SK-N-SH treated with all-trans-retinoic acid at 6 μM for 48 hours (cell line): ENCODE measurements around the gene TSR1.

Experiments used
- ATAC-seq: fragments of 200-7000 bp; cut with Tn5 transposase; 3 replicates; pipeline ENCODE4 v1.9.1; 2020; ENCODE audit warnings: mild to moderate bottlenecking, moderate library complexity
- ARNTL ChIP-seq: fragments of 450-650 bp; formaldehyde crosslinking; IDR thresholded peaks from 2 replicates; pipeline ENCODE4 v1.5.0; 2020; ENCODE audit warnings: low read depth, mild to moderate bottlenecking, moderate library complexity, borderline replicate concordance
- CREB5 ChIP-seq: fragments of 250-450 bp; sonication (Bioruptor Pico); IDR thresholded peaks from 2 replicates; pipeline ENCODE4 v1.5.1; 2020; ENCODE audit warnings: low read depth, mild to moderate bottlenecking, moderate library complexity
- CSDC2 ChIP-seq: fragments of 250-450 bp; sonication (Bioruptor Pico); IDR thresholded peaks from 2 replicates; pipeline ENCODE4 v1.5.0; 2020; ENCODE audit warnings: mild to moderate bottlenecking, moderate library complexity
- CSRNP3 ChIP-seq: fragments of 250-450 bp; sonication (Bioruptor Pico); IDR thresholded peaks from 2 replicates; pipeline ENCODE4 v1.5.1; 2021; ENCODE audit warnings: mild to moderate bottlenecking, moderate library complexity
- ESRRG ChIP-seq: fragments of 250-450 bp; sonication (Bioruptor Pico); IDR thresholded peaks from 2 replicates; pipeline ENCODE4 v1.6.1; 2021; ENCODE audit warnings: mild to moderate bottlenecking
- GLIS3 ChIP-seq: fragments of 250-450 bp; sonication (Bioruptor Pico); IDR thresholded peaks from 2 replicates; pipeline ENCODE4 v1.5.0; 2020; ENCODE audit warnings: mild to moderate bottlenecking, moderate library complexity
- ISL1 ChIP-seq: fragments of 250-450 bp; sonication (Bioruptor Pico); IDR thresholded peaks from 2 replicates; pipeline ENCODE4 v2.1.2; 2022; ENCODE audit warnings: mild to moderate bottlenecking, moderate library complexity
- OSR1 ChIP-seq: fragments of 250-450 bp; sonication (Bioruptor Pico); IDR thresholded peaks from 2 replicates; pipeline ENCODE4 v1.8.0; 2022; ENCODE audit warnings: moderate library complexity, mild to moderate bottlenecking, inconsistent platforms
- PATZ1 ChIP-seq: fragments of 250-450 bp; sonication (Bioruptor Pico); IDR thresholded peaks from 2 replicates; pipeline ENCODE4 v1.8.0; 2020; ENCODE audit warnings: mild to moderate bottlenecking, moderate library complexity, borderline replicate concordance
- PPARA ChIP-seq: fragments of 250-450 bp; sonication (Bioruptor Pico); IDR thresholded peaks from 2 replicates; pipeline ENCODE4 v1.5.0; 2020; ENCODE audit warnings: mild to moderate bottlenecking, borderline replicate concordance
- RARB ChIP-seq: fragments of 250-450 bp; sonication (Bioruptor Pico); IDR thresholded peaks from 2 replicates; pipeline ENCODE4 v1.8.0; 2021; ENCODE audit warnings: mild to moderate bottlenecking, moderate library complexity
- TCF4 ChIP-seq: fragments of 250-450 bp; sonication (Bioruptor Pico); IDR thresholded peaks from 2 replicates; pipeline ENCODE4 v1.8.0; 2021; ENCODE audit warnings: mild to moderate bottlenecking, moderate library complexity, borderline replicate concordance
- TOX ChIP-seq: fragments of 250-450 bp; sonication (Bioruptor Pico); IDR thresholded peaks from 2 replicates; pipeline ENCODE4 v1.8.0; 2021; ENCODE audit warnings: mild to moderate bottlenecking, moderate library complexity, borderline replicate concordance
- TSHZ2 ChIP-seq: fragments of 250-450 bp; sonication (Bioruptor Pico); IDR thresholded peaks from 2 replicates; pipeline ENCODE4 v1.5.0; 2020; ENCODE audit warnings: mild to moderate bottlenecking, moderate library complexity
- ZC3H10 ChIP-seq: fragments of 250-450 bp; sonication (Bioruptor Pico); IDR thresholded peaks from 2 replicates; pipeline ENCODE4 v1.5.1; 2021; ENCODE audit warnings: mild to moderate bottlenecking, moderate library complexity
- ZFP3 ChIP-seq: fragments of 250-450 bp; sonication (Bioruptor Pico); IDR thresholded peaks from 2 replicates; pipeline ENCODE4 v1.5.0; 2020; ENCODE audit warnings: mild to moderate bottlenecking, moderate library complexity
- ZFP30 ChIP-seq: fragments of 450-650 bp; formaldehyde crosslinking; IDR thresholded peaks from 2 replicates; pipeline ENCODE4 v1.5.0; 2022; ENCODE audit warnings: mild to moderate bottlenecking, moderate library complexity
- ZNF565 ChIP-seq: fragments of 450-650 bp; formaldehyde crosslinking; conservative IDR thresholded peaks from 2 replicates; pipeline ENCODE4 v1.5.0; 2020; ENCODE audit warnings: low read depth, mild to moderate bottlenecking, moderate library complexity
- ZNF70 ChIP-seq: fragments of 450-650 bp; formaldehyde crosslinking; IDR thresholded peaks from 2 replicates; pipeline ENCODE4 v1.5.0; 2020; ENCODE audit warnings: mild to moderate bottlenecking, moderate library complexity
- ZNF8 ChIP-seq: fragments of 450-650 bp; formaldehyde crosslinking; IDR thresholded peaks from 2 replicates; pipeline ENCODE4 v1.5.0; 2020; ENCODE audit warnings: mild to moderate bottlenecking, moderate library complexity

The TSR1 gene

GRCh38 chr17:2383628-2384167 lies 47.4 kb upstream of the TSR1 start:
- TF ChIP-seq CSDC2 (CRISPR knock-in tag) (no peak), TOX (CRISPR knock-in tag) (no peak), CSRNP3 (CRISPR knock-in tag) (no peak), RARB (CRISPR knock-in tag) (no peak), PATZ1 (CRISPR knock-in tag) (no peak), ZC3H10 (CRISPR knock-in tag) (no peak), OSR1 (CRISPR knock-in tag) (no peak), ESRRG (CRISPR knock-in tag) (no peak), PPARA (CRISPR knock-in tag) (no peak), ZNF70 (CRISPR knock-in tag) (no peak), CREB5 (CRISPR knock-in tag) (no peak), ZNF565 (CRISPR knock-in tag) (no peak), ARNTL (CRISPR knock-in tag) (no peak), ZFP30 (no peak), TSHZ2 (CRISPR knock-in tag) (no peak), ZNF8 (no peak), GLIS3 (CRISPR knock-in tag) (no peak), ISL1 (no peak), ZFP3 (CRISPR knock-in tag) (no peak), TCF4 (CRISPR knock-in tag) (no peak)
- ATAC-seq = no peak

- TF ChIP-seq ESRRG (CRISPR knock-in tag) (0 out of 2 replicates have a peak, but pooled peaks have one; percentile 1), PPARA (CRISPR knock-in tag) (no peak)
- ATAC-seq = no peak
These were observed 44.8 kb upstream of the TSR1 start for GRCh38 chr17:2380950-2381649.

- TF ChIP-seq ARNTL (CRISPR knock-in tag) = no peak
- ATAC-seq = no peak
These were observed 44.1 kb upstream of the TSR1 start for GRCh38 chr17:2380226-2380922.
